BJ (cell line): ENCODE results near the gene ADAM19. TPM values are rescaled to one million over a fixed set of nuclear protein-coding genes. Genes with fewer than 3 reads are reported as not detected.

Experiments used
- CTCF ChIA-PET: fragments of 350-600 bp; formaldehyde crosslinking; extraction: SDS; loops from one replicate; lab custom pipeline; 2021; ENCODE audit warnings: antibody characterized with exemption, inconsistent platforms; lab: Yijun Ruan, JAX
- POLR2A ChIA-PET: fragments of 300-600 bp; sonication (Branson Sonifier 250); formaldehyde crosslinking; extraction: SDS; loops from one replicate; lab custom pipeline; 2021; ENCODE audit warnings: antibody characterized with exemption; lab: Charles Lee
- DNase-seq: peaks from one replicate; pipeline ENCODE4 v3.0.0-alpha.2; 2011; ENCODE audit warnings: low read depth
- H3K27me3 ChIP-seq: 2 replicates; pipeline ENCODE4 v1.6.0; 2011; ENCODE audit warnings: low read length; ENCODE audit not compliant: control insufficient read depth, insufficient read depth
- H3K36me3 ChIP-seq: 2 replicates; pipeline ENCODE4 v1.5.1; 2011; ENCODE audit warnings: low read length; ENCODE audit not compliant: control insufficient read depth, insufficient read depth
- H3K4me3 ChIP-seq: 2 replicates; pipeline ENCODE4 v1.5.1; 2011; ENCODE audit warnings: low read depth, mild to moderate bottlenecking, control low read depth, low read length
- polyA plus RNA-seq: library from polyadenylated mRNA; depleted of rRNA; stranded (reverse); fragments of >200 nt; gene quantifications from 2 replicates; pipeline ENCODE4 v1.2.3, GENCODE V29; 2011
- TF ChIP-seq, protein P1 (sequence below): IDR thresholded peaks from 2 replicates; pipeline ENCODE4 v1.5.1; 2011; ENCODE audit warnings: low read depth, mild to moderate bottlenecking, control low read depth, inconsistent platforms, low read length, moderate library complexity; ENCODE audit not compliant: insufficient read depth

Gene ADAM19
- polyA plus RNA-seq, 1 experiment: 68.3 TPM

DNA sequence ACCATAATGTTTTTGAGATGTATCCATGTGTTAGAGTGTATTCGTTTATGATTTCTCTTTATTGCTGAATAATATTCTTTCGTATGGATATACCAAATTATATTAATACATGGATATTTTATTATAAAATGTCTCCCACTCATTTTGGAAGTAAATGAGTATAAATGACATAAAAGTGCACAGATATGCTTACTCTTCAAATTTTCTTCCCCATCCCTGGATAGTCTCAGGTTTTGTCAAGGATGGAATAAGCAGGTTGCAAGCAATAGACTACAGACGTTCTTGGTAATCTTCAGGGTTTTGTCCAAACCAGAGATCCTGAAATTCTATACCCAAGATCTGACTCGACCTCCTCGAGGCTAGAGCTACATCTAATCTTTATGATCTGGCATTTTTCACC, 64.9 kb downstream of the ADAM19 start:
- H3K36me3 ChIP-seq: peaks cover 10% of the 10 kb centered on the region

GRCh38 chr5:157509587-157509986, 66.0 kb downstream of the ADAM19 start:
- TF ChIP-seq, protein P1, sequence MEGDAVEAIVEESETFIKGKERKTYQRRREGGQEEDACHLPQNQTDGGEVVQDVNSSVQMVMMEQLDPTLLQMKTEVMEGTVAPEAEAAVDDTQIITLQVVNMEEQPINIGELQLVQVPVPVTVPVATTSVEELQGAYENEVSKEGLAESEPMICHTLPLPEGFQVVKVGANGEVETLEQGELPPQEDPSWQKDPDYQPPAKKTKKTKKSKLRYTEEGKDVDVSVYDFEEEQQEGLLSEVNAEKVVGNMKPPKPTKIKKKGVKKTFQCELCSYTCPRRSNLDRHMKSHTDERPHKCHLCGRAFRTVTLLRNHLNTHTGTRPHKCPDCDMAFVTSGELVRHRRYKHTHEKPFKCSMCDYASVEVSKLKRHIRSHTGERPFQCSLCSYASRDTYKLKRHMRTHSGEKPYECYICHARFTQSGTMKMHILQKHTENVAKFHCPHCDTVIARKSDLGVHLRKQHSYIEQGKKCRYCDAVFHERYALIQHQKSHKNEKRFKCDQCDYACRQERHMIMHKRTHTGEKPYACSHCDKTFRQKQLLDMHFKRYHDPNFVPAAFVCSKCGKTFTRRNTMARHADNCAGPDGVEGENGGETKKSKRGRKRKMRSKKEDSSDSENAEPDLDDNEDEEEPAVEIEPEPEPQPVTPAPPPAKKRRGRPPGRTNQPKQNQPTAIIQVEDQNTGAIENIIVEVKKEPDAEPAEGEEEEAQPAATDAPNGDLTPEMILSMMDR: no peak
- Histone ChIP-seq H3K36me3 (peaks cover 12% of the 10 kb centered on the region), H3K4me3 (no peak overlapping the region), H3K27me3 (no peaks in the 10 kb centered on the region)
- DNase-seq: no peak
- POLR2A ChIA-PET: no interaction called here
- CTCF ChIA-PET: interaction anchor here (0.7 to 1.3 kb wide), 3 partner anchors 32 to 234 kb away, joined by 3 read pairs; no protein-coding TSS in a partner anchor

More for the DNA sequence above, 64.9 kb downstream of the ADAM19 start:
- H3K4me3 ChIP-seq: no peak overlapping the region
- ChIA-PET CTCF (interaction anchor here (1.2 kb wide), 1 partner anchor 232 kb away, joined by 3 read pairs; no protein-coding TSS in a partner anchor), POLR2A (no interaction called here)
- no peak for DNase-seq
- no peaks in the 10 kb centered on the region for H3K27me3 ChIP-seq
- TF ChIP-seq, protein P1: no peak

DNA sequence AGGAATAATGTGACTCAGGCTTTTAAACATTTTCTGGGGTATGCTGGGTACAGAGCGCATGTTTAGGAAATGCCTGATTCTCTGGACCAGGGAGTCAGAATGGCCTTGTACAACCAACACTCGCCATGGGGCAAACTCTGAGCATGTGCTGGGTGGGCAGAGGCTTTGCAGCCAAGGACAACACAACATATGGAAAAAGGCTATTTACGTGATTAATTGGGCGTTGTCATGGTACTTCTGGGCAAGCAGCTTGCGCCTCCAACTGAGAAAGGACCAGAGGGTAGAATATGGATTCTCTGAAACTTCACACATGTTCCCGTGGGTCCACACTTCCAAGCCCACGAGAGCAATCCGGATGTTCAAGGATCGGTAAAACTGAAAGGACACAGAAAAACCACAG, 66.5 kb downstream of the ADAM19 start:
- peaks cover 14% of the 10 kb centered on the region for H3K36me3 ChIP-seq
- no peak for DNase-seq
- POLR2A ChIA-PET: no interaction called here
- CTCF ChIA-PET: interaction anchor here (0.7 to 1.3 kb wide), 3 partner anchors 31 to 234 kb away, joined by 3 read pairs; no protein-coding TSS in a partner anchor
- TF ChIP-seq, protein P1: no peak
- H3K27me3 ChIP-seq: no peaks in the 10 kb centered on the region
- H3K4me3 ChIP-seq: no peak overlapping the region

DNA sequence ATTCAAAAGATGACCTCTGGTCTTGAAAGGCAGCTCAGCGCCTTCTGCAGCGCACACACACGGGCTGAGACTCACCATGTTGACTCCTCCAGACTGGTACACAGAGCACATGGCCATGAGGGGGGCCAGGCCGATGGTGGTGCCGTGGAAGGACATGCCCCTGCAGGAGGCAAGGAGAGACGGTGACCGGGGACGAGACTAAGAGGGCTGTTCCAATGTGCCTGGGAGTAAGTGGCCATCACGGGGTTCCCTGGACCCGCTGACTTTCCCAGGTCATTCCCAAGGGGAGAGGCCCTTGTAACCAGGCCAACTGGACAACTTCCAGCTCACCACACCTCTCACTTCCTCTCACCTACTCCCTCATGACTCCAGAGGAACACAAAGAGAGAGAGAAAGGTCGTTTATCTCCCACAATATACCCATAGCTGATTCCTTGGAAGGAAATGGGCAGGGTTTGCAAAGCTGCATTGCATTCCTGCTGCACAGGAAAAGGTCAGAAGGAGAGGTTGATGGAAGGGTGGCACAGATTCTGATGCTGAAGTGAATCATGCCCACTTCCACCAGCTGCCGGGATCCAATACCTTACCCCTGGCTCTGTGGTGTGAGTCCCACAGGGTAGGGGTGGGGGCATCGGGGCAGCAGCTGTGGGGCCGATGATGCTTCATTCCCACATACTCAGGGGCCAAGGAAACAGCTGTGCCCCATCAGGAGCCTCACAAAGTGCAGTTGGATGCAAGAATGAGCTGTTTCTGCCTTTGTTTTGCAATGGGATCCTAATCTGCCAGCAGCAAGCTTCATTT, 68.4 kb downstream of the ADAM19 start:
- H3K27me3 ChIP-seq: no peaks in the 10 kb centered on the region
- POLR2A ChIA-PET: interaction anchor here (0.6 kb wide), 1 partner anchor 139 kb away, joined by 6 read pairs; no protein-coding TSS in a partner anchor
- CTCF ChIA-PET: no interaction called here
- TF ChIP-seq, protein P1: no peak
- peaks cover 13% of the 10 kb centered on the region for H3K36me3 ChIP-seq
- no peak overlapping the region for H3K4me3 ChIP-seq
- no peak for DNase-seq

DNA sequence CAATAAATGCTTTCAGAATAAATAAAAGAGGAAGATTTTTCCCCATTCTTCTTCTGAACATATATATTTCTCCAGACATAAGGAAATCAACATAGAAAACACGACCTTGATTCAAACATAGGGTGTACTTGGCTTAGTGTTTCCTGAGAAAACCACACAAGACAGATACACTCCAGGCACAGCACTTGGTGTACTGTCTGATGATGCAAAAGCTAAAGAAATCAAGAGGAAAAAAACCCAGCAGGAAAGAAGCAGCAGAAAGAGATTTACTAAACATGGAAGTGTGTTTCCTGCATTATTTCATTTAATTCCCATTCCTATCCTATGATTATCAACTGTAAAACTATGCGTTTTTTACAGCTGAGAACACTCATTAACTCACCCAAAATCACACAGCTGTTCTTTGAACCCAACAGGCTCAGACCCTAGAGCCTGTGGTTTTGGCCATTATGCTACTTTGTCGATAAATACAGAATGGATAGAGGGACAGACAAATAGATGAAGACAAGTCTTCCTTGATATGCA, 69.4 kb downstream of the ADAM19 start:
- CTCF ChIA-PET: interaction anchor here (1.2 kb wide), 1 partner anchor 30 kb away, joined by 3 read pairs; no protein-coding TSS in a partner anchor
- POLR2A ChIA-PET: no interaction called here
- DNase-seq: no peak
- H3K27me3 ChIP-seq: no peaks in the 10 kb centered on the region
- H3K36me3 ChIP-seq: peaks cover 17% of the 10 kb centered on the region
- TF ChIP-seq, protein P1: no peak
- H3K4me3 ChIP-seq: no peak overlapping the region
